Right atrium auricular region (tissue), 2 donors: ENCODE measurements around the gene GPATCH2. TPM values are rescaled to one million over a fixed set of nuclear protein-coding genes. Genes with fewer than 3 reads are reported as not detected.

ENCODE experiments used
- DNase-seq: peaks from one replicate; pipeline ENCODE4 v3.0.0-alpha.2; 2019; ENCODE audit warnings: low spot score
- H3K27ac ChIP-seq, 2 donors: fragments of 200-600 bp; sonication (generic); 1 replicate in 1 of 2; 2 replicates in 1 of 2; pipeline ENCODE4 v1.5.1; 2016 to 2019
- H3K27me3 ChIP-seq, 2 donors: fragments of 200-600 bp; sonication (generic); one replicate each; pipeline versions ENCODE4 v1.5.1 to v1.6.0; 2017 to 2019
- H3K36me3 ChIP-seq: fragments of 200-600 bp; sonication (generic); one replicate; pipeline ENCODE4 v1.5.1; 2016
- H3K4me1 ChIP-seq, 2 donors: fragments of 200-600 bp; sonication (generic); one replicate each; pipeline versions ENCODE4 v1.5.1 to v1.6.0; 2017 to 2019
- H3K4me3 ChIP-seq, 2 donors: fragments of 200-600 bp; sonication (generic); 1 replicate in 1 of 2; 2 replicates in 1 of 2; pipeline ENCODE4 v1.5.1; 2017 to 2019; ENCODE audit warnings: mild to moderate bottlenecking in 1 of 2, moderate library complexity in 1 of 2
- H3K9me3 ChIP-seq, 2 donors: fragments of 200-600 bp; sonication (generic); one replicate each; pipeline ENCODE4 v1.5.1; 2019
- total RNA-seq, 2 donors: library from RNA; depleted of rRNA; stranded (reverse); fragments of >200 nt; gene quantifications; one replicate each; pipeline ENCODE4 v1.1.0, GENCODE V29; 2016
- TF ChIP-seq, protein P1 (sequence below), 2 donors: fragments of 200-600 bp; sonication (generic); IDR thresholded peaks; one replicate each; pipeline ENCODE4 v1.5.1; 2019; ENCODE audit warnings: antibody characterized with exemption in 2 of 2

Gene GPATCH2
- total RNA-seq, 2 donors from 2014 or later, result 7.9 to 8.5 TPM

DNA sequence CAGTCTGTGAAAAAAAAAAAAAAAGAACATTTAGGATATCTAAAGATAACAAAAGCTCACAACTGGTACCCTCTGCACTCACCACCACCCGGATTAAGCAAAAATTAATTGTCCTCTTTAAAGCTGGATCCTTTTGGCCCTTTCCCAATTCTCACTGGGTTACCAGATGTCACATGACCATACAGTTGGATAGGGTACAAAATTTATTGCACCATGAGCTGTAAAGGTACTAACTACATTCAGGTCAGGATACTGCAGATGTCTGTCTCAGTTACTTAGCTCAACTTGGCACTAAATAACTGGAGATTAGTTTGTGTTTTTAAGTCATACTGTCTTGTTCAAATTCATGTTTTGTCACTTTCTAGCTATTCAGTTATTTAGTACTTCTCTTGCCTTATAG is 96.3 kb downstream of the GPATCH2 start:
- TF ChIP-seq, protein P1, sequence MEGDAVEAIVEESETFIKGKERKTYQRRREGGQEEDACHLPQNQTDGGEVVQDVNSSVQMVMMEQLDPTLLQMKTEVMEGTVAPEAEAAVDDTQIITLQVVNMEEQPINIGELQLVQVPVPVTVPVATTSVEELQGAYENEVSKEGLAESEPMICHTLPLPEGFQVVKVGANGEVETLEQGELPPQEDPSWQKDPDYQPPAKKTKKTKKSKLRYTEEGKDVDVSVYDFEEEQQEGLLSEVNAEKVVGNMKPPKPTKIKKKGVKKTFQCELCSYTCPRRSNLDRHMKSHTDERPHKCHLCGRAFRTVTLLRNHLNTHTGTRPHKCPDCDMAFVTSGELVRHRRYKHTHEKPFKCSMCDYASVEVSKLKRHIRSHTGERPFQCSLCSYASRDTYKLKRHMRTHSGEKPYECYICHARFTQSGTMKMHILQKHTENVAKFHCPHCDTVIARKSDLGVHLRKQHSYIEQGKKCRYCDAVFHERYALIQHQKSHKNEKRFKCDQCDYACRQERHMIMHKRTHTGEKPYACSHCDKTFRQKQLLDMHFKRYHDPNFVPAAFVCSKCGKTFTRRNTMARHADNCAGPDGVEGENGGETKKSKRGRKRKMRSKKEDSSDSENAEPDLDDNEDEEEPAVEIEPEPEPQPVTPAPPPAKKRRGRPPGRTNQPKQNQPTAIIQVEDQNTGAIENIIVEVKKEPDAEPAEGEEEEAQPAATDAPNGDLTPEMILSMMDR (IDR thresholded peaks at IDR 0.05), result no peak
- Histone ChIP-seq H3K4me1 (no peaks in the 10 kb centered on the region), H3K27me3 (no peaks in the 10 kb centered on the region), H3K27ac (no peak overlapping the region), H3K4me3 (no peak overlapping the region), H3K36me3 (no peaks in the 10 kb centered on the region), H3K9me3 (no peaks in the 10 kb centered on the region)
- no peak for DNase-seq

DNA sequence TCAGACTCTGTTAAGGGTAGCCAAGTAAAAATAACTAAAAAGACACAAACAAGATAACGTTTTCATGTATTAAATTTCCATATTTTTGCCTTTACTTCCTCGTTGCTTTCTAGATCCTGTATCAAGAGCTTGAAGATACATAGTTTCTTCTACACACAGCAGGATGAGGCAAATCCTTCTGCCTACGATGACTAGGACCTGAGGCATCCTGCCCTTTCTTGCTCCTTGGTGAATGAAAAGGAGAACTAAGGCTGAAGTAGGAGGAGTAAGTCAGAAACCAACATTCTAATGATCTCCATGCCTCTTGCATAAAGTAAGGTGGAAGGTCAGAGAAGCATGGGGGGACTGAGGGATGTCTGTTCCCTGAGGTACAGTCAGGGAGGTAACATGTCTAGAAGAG is 102.6 kb downstream of the GPATCH2 start:
- TF ChIP-seq, protein P1 (IDR thresholded peaks at IDR 0.05), result no peak
- Histone ChIP-seq H3K4me1 (peaks cover 0 to 18% of the 10 kb centered on the region in 2 donors), H3K27me3 (no peaks in the 10 kb centered on the region), H3K4me3 (no peak overlapping the region), H3K36me3 (no peaks in the 10 kb centered on the region), H3K27ac (no peak overlapping the region), H3K9me3 (peaks cover 0 to 4% of the 10 kb centered on the region in 2 donors)
- DNase-seq, result no peak

DNA sequence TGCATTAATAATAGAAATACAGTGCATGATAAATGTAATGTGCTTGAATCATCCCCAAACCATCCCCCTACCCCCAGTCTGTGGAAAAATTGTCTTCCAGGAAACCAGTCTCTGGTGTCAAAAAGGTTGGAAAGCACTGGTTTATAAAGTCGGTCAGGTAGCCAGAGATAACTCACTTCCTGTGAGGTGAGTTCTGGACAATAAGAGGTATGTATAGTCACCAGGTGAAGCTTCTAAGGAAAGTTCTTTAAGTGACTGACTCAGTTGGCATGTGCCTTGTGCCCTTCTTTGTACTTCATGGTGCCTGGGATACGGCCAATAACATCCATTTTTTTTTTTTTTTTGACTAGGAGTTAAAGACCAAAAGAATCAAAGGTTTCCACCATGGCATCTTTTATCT is 103.7 kb downstream of the GPATCH2 start:
- no peaks in the 10 kb centered on the region for H3K36me3 ChIP-seq
- TF ChIP-seq, protein P1 (IDR thresholded peaks at IDR 0.05), result no peak
- peaks cover 0 to 4% of the 10 kb centered on the region in 2 donors for H3K9me3 ChIP-seq
- H3K27me3 ChIP-seq, result no peaks in the 10 kb centered on the region
- peaks cover 0 to 18% of the 10 kb centered on the region in 2 donors for H3K4me1 ChIP-seq
- no peak overlapping the region for H3K27ac ChIP-seq
- no peak for DNase-seq
- no peak overlapping the region for H3K4me3 ChIP-seq

DNA sequence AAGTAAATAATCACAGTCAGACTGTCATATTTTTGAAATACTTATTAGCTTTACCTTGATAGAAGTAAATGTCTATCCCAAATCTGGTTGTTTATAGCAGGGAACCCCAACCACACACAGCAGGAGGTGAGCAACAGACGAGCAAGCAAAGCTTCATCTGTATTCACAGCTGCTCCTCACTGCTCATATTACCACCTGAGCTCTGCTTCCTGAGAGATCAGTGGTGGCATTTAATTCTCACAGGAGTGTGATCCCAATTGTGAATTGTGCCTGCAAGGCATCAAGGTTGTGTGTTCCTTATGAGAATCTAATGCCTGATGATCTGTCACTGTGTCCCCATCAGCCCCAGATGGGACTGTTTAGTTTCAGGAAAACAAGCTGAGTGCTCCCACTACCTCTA is 104.3 kb downstream of the GPATCH2 start:
- no peak overlapping the region for H3K27ac ChIP-seq

DNA sequence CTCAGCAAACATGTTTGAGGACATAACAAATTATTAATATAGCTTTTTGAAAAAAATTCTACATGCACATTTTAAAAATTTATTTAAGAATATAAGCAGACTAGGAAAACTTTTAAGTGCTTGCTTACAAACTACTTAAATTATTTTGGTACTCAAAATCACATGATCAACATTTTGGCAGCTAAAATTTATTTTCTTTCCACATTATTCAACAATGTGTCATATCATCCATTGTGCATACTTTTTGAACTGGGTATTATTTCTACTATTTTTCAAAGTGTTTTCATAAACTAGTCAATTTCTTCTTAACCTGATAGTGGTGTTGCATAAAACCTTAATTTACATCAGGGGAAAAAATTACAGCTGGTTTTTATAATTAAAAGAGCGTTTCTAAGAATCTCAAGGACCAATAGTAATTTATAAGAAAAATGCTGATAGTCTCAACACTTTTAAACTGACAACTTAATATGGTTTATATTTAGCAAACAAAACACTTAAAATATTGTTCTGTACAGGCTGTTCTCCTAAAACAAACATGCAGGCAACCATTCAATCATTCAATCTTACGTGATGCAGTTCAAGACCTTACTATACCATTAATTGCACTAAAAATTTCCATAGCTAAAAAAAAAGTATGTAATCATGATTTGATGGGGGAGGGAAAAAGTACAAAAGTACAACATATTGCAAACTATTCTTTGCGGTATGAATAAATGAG is 105.0 kb downstream of the GPATCH2 start:
- TF ChIP-seq, protein P1 (IDR thresholded peaks at IDR 0.05), result no peak
- DNase-seq, result no peak
- Histone ChIP-seq H3K27me3 (no peaks in the 10 kb centered on the region), H3K4me1 (peaks cover 0 to 18% of the 10 kb centered on the region in 2 donors), H3K36me3 (no peaks in the 10 kb centered on the region), H3K4me3 (no peak overlapping the region), H3K27ac (peak overlapping the region in 1 of 2 donors; percentile 42), H3K9me3 (peaks cover 0 to 4% of the 10 kb centered on the region in 2 donors)

More for the DNA sequence above, 104.3 kb downstream of the GPATCH2 start:
- peaks cover 0 to 4% of the 10 kb centered on the region in 2 donors for H3K9me3 ChIP-seq
- H3K4me3 ChIP-seq, result no peak overlapping the region
- DNase-seq, result no peak
- TF ChIP-seq, protein P1 (IDR thresholded peaks at IDR 0.05), result no peak
- H3K27me3 ChIP-seq, result no peaks in the 10 kb centered on the region
- peaks cover 0 to 18% of the 10 kb centered on the region in 2 donors for H3K4me1 ChIP-seq
- H3K36me3 ChIP-seq, result no peaks in the 10 kb centered on the region
